NCI-H1092 (cell line): ENCODE measurements around the gene ARGLU1.

ENCODE experiments used
- DNase-seq: peaks from one replicate; lab custom pipeline; 2025; lab: John Stamatoyannopoulos, UW

Gene ARGLU1

DNA sequence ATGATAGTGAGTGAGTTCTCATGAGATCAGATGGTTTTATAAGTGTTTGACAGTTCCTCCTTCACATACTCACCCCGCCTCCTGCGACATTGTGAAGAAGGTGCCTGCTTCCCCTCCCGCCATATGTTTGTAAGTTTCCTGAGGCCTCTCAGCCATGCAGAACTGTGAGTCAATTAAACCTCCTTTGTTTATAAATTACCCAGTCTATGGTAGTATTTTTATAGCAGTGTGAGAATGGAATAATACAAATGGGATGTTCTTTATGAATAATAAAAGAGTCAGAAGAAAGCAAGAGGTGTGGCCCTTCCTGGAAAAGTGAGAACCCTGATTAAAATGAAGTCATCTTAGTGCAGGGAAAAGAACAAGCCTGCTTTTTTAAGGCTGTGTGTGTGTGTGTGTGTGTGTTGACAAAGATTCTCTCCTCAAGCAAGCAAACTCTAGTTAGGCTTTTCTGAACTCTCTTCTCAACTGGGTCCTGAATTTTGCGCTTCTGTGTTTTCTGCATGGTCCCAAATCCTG lies 18.8 kb upstream of the ARGLU1 start:
- DNase-seq: no peak

DNA sequence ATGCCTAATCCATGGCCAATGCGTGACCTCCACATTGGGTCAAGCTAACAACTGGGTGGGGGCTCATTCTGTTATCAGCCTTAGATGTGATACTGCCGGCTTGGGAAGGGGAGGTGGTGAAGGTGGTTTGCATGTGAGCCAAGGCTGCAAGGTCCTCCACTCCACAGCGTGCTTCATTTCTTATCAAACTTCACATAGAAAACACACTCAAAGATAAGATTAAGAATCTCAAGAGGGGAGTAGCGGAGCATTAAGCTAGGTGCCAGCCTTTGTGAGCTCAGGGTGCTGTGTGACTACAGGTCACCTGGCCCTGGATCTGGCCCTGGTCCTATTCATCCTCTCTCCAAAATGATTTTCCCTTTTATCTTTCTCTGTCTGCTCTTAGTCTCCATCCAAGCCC lies 13.3 kb upstream of the ARGLU1 start:
- no peak for DNase-seq

DNA sequence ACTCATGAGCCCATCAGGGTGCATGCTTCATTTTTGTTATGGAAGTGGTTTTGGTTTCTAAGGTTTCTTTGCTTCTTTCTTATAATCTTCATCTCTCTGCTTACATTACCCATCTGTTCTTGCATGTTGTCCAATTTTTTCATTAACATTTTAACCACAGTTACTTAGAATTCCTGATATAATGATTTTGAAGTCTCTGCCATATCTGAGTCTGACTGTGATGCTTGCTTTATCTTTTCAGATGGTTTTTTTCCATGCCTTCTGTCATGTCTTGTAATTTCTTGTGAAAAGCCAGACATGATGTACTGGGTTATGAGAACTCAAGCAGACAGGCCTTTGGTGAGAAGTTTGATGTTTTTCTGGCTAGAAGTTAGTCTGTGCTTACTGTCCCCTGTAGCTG lies 8.0 kb upstream of the ARGLU1 start:
- DNase-seq: no peak

GRCh38 chr13:106573868-106574267 lies 5.9 kb upstream of the ARGLU1 start:
- DNase-seq: no peak

GRCh38 chr13:106573284-106573846 lies 5.4 kb upstream of the ARGLU1 start:
- no peak for DNase-seq

DNA sequence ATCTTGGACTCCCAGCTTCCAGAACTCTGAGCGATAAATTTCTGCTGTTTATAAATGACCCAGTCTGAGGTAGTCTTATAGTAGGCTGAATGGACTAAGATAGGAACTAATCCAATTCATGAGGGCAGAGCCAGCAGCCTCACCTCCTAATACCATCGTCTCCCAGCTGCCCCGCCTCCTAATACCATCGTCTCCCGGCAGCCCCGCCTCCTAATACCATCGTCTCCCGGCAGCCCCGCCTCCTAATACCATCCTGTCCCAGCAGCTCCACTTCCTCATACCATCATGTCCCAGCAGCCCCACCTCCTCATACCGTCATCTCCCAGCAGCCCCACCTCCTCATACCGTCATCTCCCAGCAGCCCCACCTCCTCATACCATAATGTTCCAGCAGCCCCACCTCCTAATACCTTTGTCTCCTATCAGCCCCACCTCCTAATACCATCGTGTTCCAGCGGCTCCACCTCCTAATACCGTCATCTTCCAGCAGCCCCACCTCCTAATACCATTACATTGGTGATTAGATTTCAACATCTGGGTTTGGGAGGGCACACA lies 2.4 kb upstream of the ARGLU1 start:
- no peak for DNase-seq

- DNase-seq: no peak
Observed at GRCh38 chr13:106569233-106570095, 1.5 kb upstream of the ARGLU1 start.

DNA sequence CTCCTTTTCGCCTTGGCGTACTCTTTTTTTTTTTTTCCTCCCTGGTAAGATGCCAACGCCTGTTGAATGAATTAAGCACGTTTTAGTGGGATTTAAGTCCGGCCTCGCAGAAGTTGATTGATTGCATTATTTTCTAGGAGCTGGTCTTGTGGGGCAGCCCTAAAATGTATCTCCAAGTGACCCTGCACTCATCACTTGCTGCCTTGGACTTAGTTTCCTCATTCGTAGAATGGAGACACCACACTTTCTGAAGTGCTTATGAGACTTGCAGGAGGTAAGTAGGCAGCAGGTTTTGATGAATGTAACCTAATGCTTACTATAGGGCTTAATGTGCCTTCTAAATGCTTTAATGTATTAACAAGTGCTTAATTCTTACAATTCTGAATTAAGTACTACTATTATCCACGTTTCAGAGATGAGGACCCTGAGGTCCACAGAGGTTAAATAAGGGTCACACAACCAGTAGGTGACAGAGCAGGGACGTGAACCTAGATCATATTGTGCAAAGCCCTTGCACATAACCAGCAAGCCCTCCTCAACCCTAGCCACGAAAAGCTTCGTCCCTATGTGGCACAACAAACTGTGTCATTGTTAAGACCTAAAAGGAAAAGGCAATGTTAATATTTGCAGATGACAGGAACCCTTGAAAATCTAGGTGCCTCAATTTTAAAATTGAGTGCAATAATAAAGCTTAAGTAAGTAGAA lies 514 bp upstream of the ARGLU1 start:
- no peak for DNase-seq

- peak; percentile 42 for DNase-seq
Observed at GRCh38 chr13:106566641-106567473, 1.1 kb downstream of the ARGLU1 start.

GRCh38 chr13:106565127-106565775 lies 2.7 kb downstream of the ARGLU1 start:
- no peak for DNase-seq

- no peak for DNase-seq
Observed at GRCh38 chr13:106562301-106562700, 5.6 kb downstream of the ARGLU1 start.

DNA sequence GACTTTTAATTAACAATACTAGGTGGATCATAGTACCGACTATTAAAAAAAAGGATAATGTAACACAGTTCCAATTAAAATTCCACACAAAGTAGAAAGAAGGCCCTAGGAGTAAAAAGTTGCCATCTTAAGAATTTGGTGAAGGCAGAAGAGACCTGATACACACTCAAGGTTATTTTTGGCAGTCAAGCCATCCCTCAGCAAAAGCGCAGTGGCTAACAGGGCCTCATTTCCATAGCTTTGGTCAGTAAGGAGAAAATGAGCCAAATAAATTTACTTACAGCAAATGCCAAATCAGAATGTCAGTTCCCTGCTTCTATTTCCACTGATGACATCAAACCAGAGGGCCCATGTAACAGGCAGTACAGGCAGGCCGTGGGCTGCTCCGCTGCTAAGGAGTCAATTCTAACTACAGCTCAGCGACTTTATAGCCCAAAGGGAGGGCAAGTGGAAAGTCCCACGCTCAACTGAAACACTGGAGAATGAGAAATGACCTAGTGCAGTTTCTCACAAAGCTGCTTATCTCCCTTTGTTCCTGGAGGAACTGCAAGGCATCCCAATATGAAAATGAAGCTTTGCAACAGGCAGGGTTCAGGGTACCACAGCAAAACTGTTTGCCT lies 6.3 kb downstream of the ARGLU1 start:
- no peak for DNase-seq

GRCh38 chr13:106560821-106561220 lies 7.1 kb downstream of the ARGLU1 start:
- DNase-seq: no peak

DNA sequence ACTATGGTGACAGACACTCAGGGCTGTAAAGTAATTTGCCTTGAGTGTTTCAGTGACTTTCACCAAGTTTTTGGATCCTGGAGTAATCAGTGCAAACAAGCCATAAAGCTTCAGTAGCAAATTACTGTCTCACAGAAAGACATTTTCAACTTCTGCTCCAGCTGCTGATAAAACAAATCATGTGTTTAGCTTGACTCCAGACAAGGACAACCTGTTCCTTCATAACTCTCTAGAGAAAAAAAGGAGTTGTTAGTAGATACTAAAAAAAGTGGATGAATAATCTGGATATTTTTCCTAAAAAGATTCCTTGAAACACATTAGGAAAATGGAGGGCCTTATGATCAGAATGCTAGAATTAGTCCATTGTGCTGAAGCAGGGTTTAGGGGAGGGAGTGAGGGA lies 9.4 kb downstream of the ARGLU1 start:
- DNase-seq: no peak

DNA sequence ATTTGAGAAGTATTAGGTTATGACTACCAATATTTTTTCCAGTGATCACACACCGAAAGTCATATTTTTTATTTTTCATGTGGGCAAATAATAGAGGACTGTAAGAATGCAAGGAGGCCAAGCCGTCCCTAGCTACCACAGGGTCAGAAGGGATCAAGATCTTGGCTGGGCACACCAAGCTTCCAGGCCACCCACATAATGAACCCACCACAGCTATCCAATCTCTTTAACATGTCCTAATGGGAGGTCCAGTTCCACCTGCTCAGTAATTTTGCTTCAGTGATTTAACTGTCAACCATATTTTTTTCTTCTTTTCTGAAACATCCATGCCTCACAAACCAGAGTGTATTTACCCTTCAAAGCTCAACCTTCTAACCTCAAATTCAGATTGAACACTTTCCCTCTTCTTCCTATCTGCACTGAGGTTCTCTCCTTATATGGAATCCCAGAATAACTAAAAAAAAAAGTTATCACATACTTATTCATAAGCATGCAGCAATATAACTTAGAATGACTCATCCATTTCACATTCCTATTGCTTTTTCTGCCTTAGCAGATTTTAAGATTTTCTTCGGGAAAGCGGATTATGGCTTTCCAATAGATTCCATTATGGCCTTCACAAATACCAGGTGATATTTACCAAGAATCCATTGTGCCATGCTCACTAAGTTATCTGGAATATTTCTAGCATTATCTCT lies 12.2 kb downstream of the ARGLU1 start:
- DNase-seq: no peak

- DNase-seq: no peak
Observed at GRCh38 chr13:106551751-106552150, 16.2 kb downstream of the ARGLU1 start.

DNA sequence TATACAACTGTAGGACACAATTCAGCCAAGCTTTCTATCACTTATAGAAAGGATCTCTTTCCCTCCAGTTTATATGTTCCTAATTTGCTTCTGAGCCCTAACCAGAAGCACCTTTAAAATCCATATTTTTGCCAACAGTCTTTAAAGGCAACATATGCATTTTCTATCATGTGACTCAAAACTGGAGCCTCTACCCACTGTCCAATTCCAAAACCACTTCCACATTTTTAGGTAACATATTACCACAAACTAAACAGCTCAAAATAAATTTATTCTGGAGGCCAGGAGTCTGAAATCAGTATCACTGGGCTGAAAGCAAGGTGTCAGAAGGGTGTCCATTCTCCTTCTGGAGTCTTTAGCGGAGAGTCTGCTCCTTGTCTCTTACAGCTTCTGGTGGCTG lies 16.6 kb downstream of the ARGLU1 start:
- no peak for DNase-seq

DNA sequence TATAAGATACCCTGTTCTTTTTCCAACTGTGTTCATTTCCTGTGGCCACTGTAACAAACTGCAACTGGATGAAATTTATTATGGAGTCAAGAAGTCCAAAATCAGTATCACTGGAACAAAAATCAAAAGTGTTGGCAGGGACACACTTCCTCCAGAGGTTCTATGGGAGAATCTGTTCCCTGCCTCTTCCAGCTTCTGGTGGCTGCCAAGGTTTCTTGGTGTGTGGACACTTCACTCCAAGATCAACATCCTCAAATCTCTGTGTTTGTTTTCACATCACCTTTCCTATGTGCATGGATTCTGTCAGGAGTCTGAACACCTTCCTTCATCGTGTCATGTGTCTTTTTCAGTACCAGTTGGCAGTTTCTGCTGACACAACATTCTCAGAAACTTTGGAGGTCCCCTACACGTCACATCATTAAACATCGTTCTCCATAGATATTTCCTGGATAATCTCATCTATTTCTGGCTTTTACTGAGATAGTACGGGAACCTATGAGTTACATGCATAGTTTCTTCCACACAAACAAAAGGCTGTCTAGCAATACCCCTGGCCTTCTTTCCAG lies 17.3 kb downstream of the ARGLU1 start:
- no peak for DNase-seq

GRCh38 chr13:106548064-106548696 lies 19.8 kb downstream of the ARGLU1 start:
- no peak for DNase-seq
